ENCODE results near the gene PPME1.

The PPME1 gene

GRCh38 chr11:74159642-74160041 is 11.4 kb upstream of the PPME1 start:
- H3K4me1 ChIP-seq (ENCODE audit: control insufficient read depth, insufficient read depth, low read length, poor library complexity, severe bottlenecking), result no peaks in the 10 kb centered on the region
- H3K36me3 ChIP-seq (ENCODE audit: control insufficient read depth, insufficient read depth, low read length), result peaks cover 27% of the 10 kb centered on the region
- no peak overlapping the region for H3K4me3 ChIP-seq (ENCODE audit: extremely low read depth, insufficient read depth, low read length, poor library complexity, severe bottlenecking)
- no peaks in the 10 kb centered on the region for H3K9me3 ChIP-seq (ENCODE audit: control insufficient read depth, low read length)
- H3K27ac ChIP-seq (ENCODE audit: low read depth, low read length, severe bottlenecking), result no peak overlapping the region

- peaks cover 52% of the 10 kb centered on the region for H3K36me3 ChIP-seq (ENCODE audit: control insufficient read depth, insufficient read depth, low read length)
- 100% methylated on average over 1 to 2 of the region's 2 CpGs for WGBS, 2 experiments (ENCODE audit: insufficient coverage in 2 of 2)
Measured at GRCh38 chr11:74162681-74163467, 8.2 kb upstream of the PPME1 start.

GRCh38 chr11:74168838-74169237 is 2.3 kb upstream of the PPME1 start:
- peaks cover 44% of the 10 kb centered on the region for H3K36me3 ChIP-seq (ENCODE audit: control insufficient read depth, insufficient read depth, low read length)
- H3K9me3 ChIP-seq (ENCODE audit: control insufficient read depth, low read length), result no peaks in the 10 kb centered on the region
- H3K27ac ChIP-seq (ENCODE audit: low read depth, low read length, severe bottlenecking), result no peak overlapping the region
- H3K4me3 ChIP-seq (ENCODE audit: extremely low read depth, insufficient read depth, low read length, poor library complexity, severe bottlenecking), result no peak overlapping the region
- H3K4me1 ChIP-seq (ENCODE audit: control insufficient read depth, insufficient read depth, low read length, poor library complexity, severe bottlenecking), result no peaks in the 10 kb centered on the region
- 68 to 96% methylated on average over 3 of the region's 3 CpGs for WGBS, 2 experiments (ENCODE audit: insufficient coverage in 2 of 2)

More at GRCh38 chr11:74162681-74163467, 8.2 kb upstream of the PPME1 start:
- Histone ChIP-seq H3K27ac (ENCODE audit: low read depth, low read length, severe bottlenecking) (no peak overlapping the region), H3K9me3 (ENCODE audit: control insufficient read depth, low read length) (no peaks in the 10 kb centered on the region), H3K4me1 (ENCODE audit: control insufficient read depth, insufficient read depth, low read length, poor library complexity, severe bottlenecking) (no peaks in the 10 kb centered on the region), H3K4me3 (ENCODE audit: extremely low read depth, insufficient read depth, low read length, poor library complexity, severe bottlenecking) (no peak overlapping the region)

- peak overlapping the region; percentile 81 for H3K27ac ChIP-seq (ENCODE audit: low read depth, low read length, severe bottlenecking)
- peak overlapping the region; percentile 93 for H3K4me3 ChIP-seq (ENCODE audit: extremely low read depth, insufficient read depth, low read length, poor library complexity, severe bottlenecking)
- peaks cover 40% of the 10 kb centered on the region for H3K36me3 ChIP-seq (ENCODE audit: control insufficient read depth, insufficient read depth, low read length)
- no peaks in the 10 kb centered on the region for H3K4me1 ChIP-seq (ENCODE audit: control insufficient read depth, insufficient read depth, low read length, poor library complexity, severe bottlenecking)
- WGBS, 2 experiments (ENCODE audit: insufficient coverage in 2 of 2), result 15% methylated on average over 9 of the region's 9 CpGs
- no peaks in the 10 kb centered on the region for H3K9me3 ChIP-seq (ENCODE audit: control insufficient read depth, low read length)
Measured at GRCh38 chr11:74169738-74170458, 1.2 kb upstream of the PPME1 start.

- Histone ChIP-seq H3K27ac (ENCODE audit: low read depth, low read length, severe bottlenecking) (peak overlapping the region; percentile 81), H3K4me1 (ENCODE audit: control insufficient read depth, insufficient read depth, low read length, poor library complexity, severe bottlenecking) (no peaks in the 10 kb centered on the region), H3K9me3 (ENCODE audit: control insufficient read depth, low read length) (no peaks in the 10 kb centered on the region), H3K36me3 (ENCODE audit: control insufficient read depth, insufficient read depth, low read length) (peaks cover 34% of the 10 kb centered on the region), H3K4me3 (ENCODE audit: extremely low read depth, insufficient read depth, low read length, poor library complexity, severe bottlenecking) (peak overlapping the region; percentile 93)
- WGBS, 2 experiments (ENCODE audit: insufficient coverage in 2 of 2), result 3 to 4% methylated on average over 4 to 5 of the region's 5 CpGs
Measured at GRCh38 chr11:74171630-74171968, 510 bp downstream of the PPME1 start.

GRCh38 chr11:74171997-74172396 is 908 bp downstream of the PPME1 start:
- WGBS, 2 experiments (ENCODE audit: insufficient coverage in 2 of 2), result 29 to 31% methylated on average over 5 of the region's 5 CpGs
- peaks cover 30% of the 10 kb centered on the region for H3K36me3 ChIP-seq (ENCODE audit: control insufficient read depth, insufficient read depth, low read length)
- H3K27ac ChIP-seq (ENCODE audit: low read depth, low read length, severe bottlenecking), result peak overlapping the region; percentile 81
- no peaks in the 10 kb centered on the region for H3K4me1 ChIP-seq (ENCODE audit: control insufficient read depth, insufficient read depth, low read length, poor library complexity, severe bottlenecking)
- H3K4me3 ChIP-seq (ENCODE audit: extremely low read depth, insufficient read depth, low read length, poor library complexity, severe bottlenecking), result peak overlapping the region; percentile 93
- H3K9me3 ChIP-seq (ENCODE audit: control insufficient read depth, low read length), result no peaks in the 10 kb centered on the region

GRCh38 chr11:74175920-74176319 is 4.8 kb downstream of the PPME1 start:
- Histone ChIP-seq H3K27ac (ENCODE audit: low read depth, low read length, severe bottlenecking) (no peak overlapping the region), H3K4me3 (ENCODE audit: extremely low read depth, insufficient read depth, low read length, poor library complexity, severe bottlenecking) (no peak overlapping the region), H3K36me3 (ENCODE audit: control insufficient read depth, insufficient read depth, low read length) (peaks cover 24% of the 10 kb centered on the region), H3K4me1 (ENCODE audit: control insufficient read depth, insufficient read depth, low read length, poor library complexity, severe bottlenecking) (peaks cover 2% of the 10 kb centered on the region), H3K9me3 (ENCODE audit: control insufficient read depth, low read length) (no peaks in the 10 kb centered on the region)
- no CpG with 5 or more reads among the region's 1 CpG for WGBS, 2 experiments (ENCODE audit: insufficient coverage in 2 of 2)

- H3K27ac ChIP-seq (ENCODE audit: low read depth, low read length, severe bottlenecking), result no peak overlapping the region
- 94 to 100% methylated on average over 2 to 4 of the region's 7 CpGs for WGBS, 2 experiments (ENCODE audit: insufficient coverage in 2 of 2)
- peaks cover 23% of the 10 kb centered on the region for H3K36me3 ChIP-seq (ENCODE audit: control insufficient read depth, insufficient read depth, low read length)
- H3K4me3 ChIP-seq (ENCODE audit: extremely low read depth, insufficient read depth, low read length, poor library complexity, severe bottlenecking), result no peak overlapping the region
- no peaks in the 10 kb centered on the region for H3K9me3 ChIP-seq (ENCODE audit: control insufficient read depth, low read length)
- H3K4me1 ChIP-seq (ENCODE audit: control insufficient read depth, insufficient read depth, low read length, poor library complexity, severe bottlenecking), result peaks cover 2% of the 10 kb centered on the region
Measured at GRCh38 chr11:74179234-74180052, 8.4 kb downstream of the PPME1 start.

GRCh38 chr11:74182635-74183034 is 11.5 kb downstream of the PPME1 start:
- Histone ChIP-seq H3K9me3 (ENCODE audit: control insufficient read depth, low read length) (no peaks in the 10 kb centered on the region), H3K4me1 (ENCODE audit: control insufficient read depth, insufficient read depth, low read length, poor library complexity, severe bottlenecking) (peaks cover 2% of the 10 kb centered on the region), H3K4me3 (ENCODE audit: extremely low read depth, insufficient read depth, low read length, poor library complexity, severe bottlenecking) (no peak overlapping the region), H3K36me3 (ENCODE audit: control insufficient read depth, insufficient read depth, low read length) (peaks cover 18% of the 10 kb centered on the region), H3K27ac (ENCODE audit: low read depth, low read length, severe bottlenecking) (no peak overlapping the region)
- 100% methylated on average over 2 of the region's 4 CpGs for WGBS, 2 experiments (ENCODE audit: insufficient coverage in 2 of 2)

- peaks cover 14% of the 10 kb centered on the region for H3K36me3 ChIP-seq (ENCODE audit: control insufficient read depth, insufficient read depth, low read length)
- H3K9me3 ChIP-seq (ENCODE audit: control insufficient read depth, low read length), result no peaks in the 10 kb centered on the region
- WGBS, 2 experiments (ENCODE audit: insufficient coverage in 2 of 2), result 83 to 100% methylated on average over 1 to 3 of the region's 5 CpGs
- no peak overlapping the region for H3K27ac ChIP-seq (ENCODE audit: low read depth, low read length, severe bottlenecking)
- H3K4me3 ChIP-seq (ENCODE audit: extremely low read depth, insufficient read depth, low read length, poor library complexity, severe bottlenecking), result no peak overlapping the region
- H3K4me1 ChIP-seq (ENCODE audit: control insufficient read depth, insufficient read depth, low read length, poor library complexity, severe bottlenecking), result no peaks in the 10 kb centered on the region
Measured at GRCh38 chr11:74185285-74185684, 14.2 kb downstream of the PPME1 start.

All from mesodermal cell (in vitro differentiated cells).